ENCODE measurements around the gene FGF18.

FGF18 gene

DNA sequence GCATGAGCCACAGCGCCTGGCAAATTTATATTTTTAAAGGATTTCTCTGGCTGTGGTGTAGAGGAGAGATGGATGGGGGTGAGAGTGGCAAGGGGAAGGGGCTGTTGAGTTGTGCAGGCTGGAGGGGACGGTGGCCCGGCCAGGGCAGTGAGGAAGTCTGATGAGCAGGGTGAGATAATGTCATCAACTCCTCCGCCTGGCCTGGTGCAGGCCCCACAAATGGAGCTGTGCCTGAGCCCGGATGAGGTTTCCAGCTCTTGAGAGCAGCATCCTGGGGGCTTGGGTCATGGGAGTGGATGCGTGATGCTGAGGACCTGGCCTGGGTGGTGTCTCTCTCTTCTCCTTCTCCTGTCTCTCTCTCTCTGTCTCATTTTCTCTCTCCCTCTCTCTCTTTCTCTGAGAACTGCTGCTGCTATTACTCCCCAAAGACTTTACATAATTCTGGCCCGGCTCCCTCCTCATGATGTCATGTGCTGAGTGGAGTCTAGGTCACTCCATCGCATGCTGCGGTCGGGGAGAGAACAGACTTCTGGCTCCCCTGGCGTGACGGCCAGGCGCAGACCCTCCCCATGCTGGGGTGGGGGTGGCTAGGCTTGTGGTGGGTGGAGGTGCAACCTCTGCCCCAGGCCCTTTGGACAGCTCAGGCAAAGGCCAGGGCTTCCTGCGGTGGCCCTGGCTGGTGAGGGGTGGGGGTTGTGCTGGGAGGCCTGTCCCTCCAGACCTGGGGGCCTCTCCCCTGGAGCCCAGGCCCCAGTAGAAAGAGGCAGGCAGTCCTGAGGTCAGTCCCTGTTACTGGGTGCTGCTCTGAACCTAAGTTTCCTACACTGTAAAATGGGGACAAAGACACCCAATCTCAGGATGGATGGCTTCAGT, 26.4 kb downstream of the FGF18 start:
- Histone ChIP-seq H3K9ac (no peak overlapping the region), H3K79me2 (ENCODE audit: insufficient read depth, low read depth) (no peaks in the 10 kb centered on the region), H2AFZ (ENCODE audit: low read depth) (no peak overlapping the region), H3K4me1 (ENCODE audit: low read depth, poor library complexity, severe bottlenecking) (no peaks in the 10 kb centered on the region), H3K4me2 (no peak overlapping the region), H3K4me3 (IDR thresholded peaks at IDR 0.05; ENCODE audit: insufficient read depth, low read depth, low read length) (no peak overlapping the region), H3K27me3 (ENCODE audit: insufficient read depth, low read depth) (no peaks in the 10 kb centered on the region), H4K20me1 (ENCODE audit: insufficient read depth) (no peaks in the 10 kb centered on the region), H3K27ac (no peak overlapping the region), H3K36me3 (ENCODE audit: insufficient read depth) (no peaks in the 10 kb centered on the region)
- TF ChIP-seq, protein P1, sequence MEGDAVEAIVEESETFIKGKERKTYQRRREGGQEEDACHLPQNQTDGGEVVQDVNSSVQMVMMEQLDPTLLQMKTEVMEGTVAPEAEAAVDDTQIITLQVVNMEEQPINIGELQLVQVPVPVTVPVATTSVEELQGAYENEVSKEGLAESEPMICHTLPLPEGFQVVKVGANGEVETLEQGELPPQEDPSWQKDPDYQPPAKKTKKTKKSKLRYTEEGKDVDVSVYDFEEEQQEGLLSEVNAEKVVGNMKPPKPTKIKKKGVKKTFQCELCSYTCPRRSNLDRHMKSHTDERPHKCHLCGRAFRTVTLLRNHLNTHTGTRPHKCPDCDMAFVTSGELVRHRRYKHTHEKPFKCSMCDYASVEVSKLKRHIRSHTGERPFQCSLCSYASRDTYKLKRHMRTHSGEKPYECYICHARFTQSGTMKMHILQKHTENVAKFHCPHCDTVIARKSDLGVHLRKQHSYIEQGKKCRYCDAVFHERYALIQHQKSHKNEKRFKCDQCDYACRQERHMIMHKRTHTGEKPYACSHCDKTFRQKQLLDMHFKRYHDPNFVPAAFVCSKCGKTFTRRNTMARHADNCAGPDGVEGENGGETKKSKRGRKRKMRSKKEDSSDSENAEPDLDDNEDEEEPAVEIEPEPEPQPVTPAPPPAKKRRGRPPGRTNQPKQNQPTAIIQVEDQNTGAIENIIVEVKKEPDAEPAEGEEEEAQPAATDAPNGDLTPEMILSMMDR (conservative IDR thresholded peaks at IDR 0.05; ENCODE audit: low read depth, low read length), result no peak

DNA sequence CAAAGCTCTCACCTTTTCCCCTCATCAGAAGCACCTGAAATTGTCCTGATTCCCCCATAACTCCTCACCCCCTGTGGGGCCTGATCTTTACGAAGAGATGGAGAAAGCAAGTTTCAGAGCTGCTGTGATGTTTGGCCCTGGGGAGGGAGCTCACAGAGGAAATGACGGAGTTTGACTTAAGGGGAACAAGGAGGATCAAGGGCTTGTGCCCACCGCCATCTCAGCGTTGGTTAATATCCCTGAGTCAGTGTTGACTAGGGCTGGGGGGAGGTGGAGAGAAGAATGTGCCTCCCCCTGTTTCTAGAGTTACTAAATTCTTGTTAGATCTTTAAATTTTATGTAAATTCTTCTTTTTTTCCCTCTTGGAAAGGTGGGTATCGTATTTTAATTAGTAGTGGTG, 27.8 kb downstream of the FGF18 start:
- H2AFZ ChIP-seq (ENCODE audit: low read depth), result no peak overlapping the region
- no peaks in the 10 kb centered on the region for H3K27me3 ChIP-seq (ENCODE audit: insufficient read depth, low read depth)
- H3K4me1 ChIP-seq (ENCODE audit: low read depth, poor library complexity, severe bottlenecking), result no peaks in the 10 kb centered on the region
- H3K27ac ChIP-seq, result no peak overlapping the region
- no peaks in the 10 kb centered on the region for H4K20me1 ChIP-seq (ENCODE audit: insufficient read depth)
- H3K36me3 ChIP-seq (ENCODE audit: insufficient read depth), result no peaks in the 10 kb centered on the region
- H3K4me2 ChIP-seq, result no peak overlapping the region
- H3K79me2 ChIP-seq (ENCODE audit: insufficient read depth, low read depth), result no peaks in the 10 kb centered on the region
- H3K9ac ChIP-seq, result no peak overlapping the region
- TF ChIP-seq, protein P1 (conservative IDR thresholded peaks at IDR 0.05; ENCODE audit: low read depth, low read length), result no peak
- no peak overlapping the region for H3K4me3 ChIP-seq (IDR thresholded peaks at IDR 0.05; ENCODE audit: insufficient read depth, low read depth, low read length)

DNA sequence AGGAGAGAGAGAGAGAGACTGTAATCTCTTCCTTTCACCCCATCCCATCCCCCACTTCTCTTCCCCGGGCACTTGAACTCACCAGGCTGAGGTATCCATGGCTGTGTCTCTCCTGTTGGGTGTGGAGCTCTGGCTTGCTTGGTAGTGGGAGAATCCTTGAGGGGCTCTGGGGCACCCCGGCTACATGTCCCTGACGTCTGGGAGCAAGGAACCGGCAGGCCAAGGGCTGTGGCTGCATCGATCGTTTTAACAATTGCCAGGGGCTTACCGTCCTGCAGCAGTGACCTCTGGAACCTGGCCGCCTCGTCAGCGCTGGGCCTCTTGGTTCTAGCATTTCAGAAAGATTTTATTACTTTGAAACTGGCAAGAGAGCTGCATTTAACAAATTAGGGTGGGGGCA, 30.0 kb downstream of the FGF18 start:
- TF ChIP-seq, protein P1 (conservative IDR thresholded peaks at IDR 0.05; ENCODE audit: low read depth, low read length), result no peak
- H3K9ac ChIP-seq, result no peak overlapping the region
- H3K4me2 ChIP-seq, result no peak overlapping the region

DNA sequence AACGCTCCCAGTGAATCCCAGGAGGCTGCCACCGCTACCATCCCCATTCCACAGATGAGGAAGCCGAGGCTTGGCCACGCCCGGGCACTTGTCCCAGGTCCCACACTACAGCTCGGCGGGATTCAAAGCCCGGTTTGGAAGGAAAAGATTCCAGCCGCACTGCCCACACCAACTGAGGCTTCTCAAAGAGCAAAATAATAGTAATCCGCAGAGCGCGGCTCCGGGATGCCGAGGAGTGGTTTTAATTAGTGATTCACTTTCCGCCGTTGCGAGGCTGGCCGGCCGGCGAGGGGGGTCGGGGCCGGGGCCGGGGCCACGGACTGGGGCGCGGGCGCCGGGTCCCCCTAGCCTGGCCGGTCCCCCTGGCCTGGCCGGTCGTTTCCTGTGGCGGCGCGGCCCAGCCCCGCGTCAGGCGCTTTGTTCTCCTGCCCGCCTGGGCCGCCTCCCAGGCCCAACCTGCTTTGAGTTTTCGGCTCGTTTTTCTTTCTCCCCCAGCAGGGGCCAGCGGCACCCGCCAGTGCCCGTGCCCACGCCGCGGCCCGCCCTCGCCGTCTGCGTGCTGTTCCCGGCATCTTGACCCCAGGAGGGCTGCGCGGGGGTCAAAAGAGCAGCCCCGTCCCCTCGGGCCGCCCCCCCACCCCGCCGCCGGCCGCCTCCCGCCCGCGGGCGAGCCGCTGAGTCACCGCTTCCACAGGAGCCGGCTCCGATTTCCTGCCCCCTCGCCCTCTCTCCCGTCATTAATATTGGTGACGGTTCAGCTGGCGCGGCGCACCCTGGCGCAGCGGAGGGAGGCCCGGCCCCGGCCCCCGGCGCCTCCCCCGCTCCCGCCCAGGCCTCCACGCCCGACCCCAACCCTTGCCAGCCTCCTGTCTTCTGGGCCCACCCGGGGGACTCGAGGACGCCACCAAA, 31.2 kb downstream of the FGF18 start:
- Histone ChIP-seq H3K79me2 (ENCODE audit: insufficient read depth, low read depth) (no peaks in the 10 kb centered on the region), H3K36me3 (ENCODE audit: insufficient read depth) (no peaks in the 10 kb centered on the region), H4K20me1 (ENCODE audit: insufficient read depth) (no peaks in the 10 kb centered on the region), H3K4me3 (IDR thresholded peaks at IDR 0.05; ENCODE audit: insufficient read depth, low read depth, low read length) (no peak overlapping the region), H3K4me1 (ENCODE audit: low read depth, poor library complexity, severe bottlenecking) (no peaks in the 10 kb centered on the region), H2AFZ (ENCODE audit: low read depth) (no peak overlapping the region), H3K27me3 (ENCODE audit: insufficient read depth, low read depth) (no peaks in the 10 kb centered on the region), H3K9ac (no peak overlapping the region), H3K4me2 (no peak overlapping the region), H3K27ac (no peak overlapping the region)
- TF ChIP-seq, protein P1 (conservative IDR thresholded peaks at IDR 0.05; ENCODE audit: low read depth, low read length), result no peak

More for the DNA sequence above, 30.0 kb downstream of the FGF18 start:
- Histone ChIP-seq H3K27me3 (ENCODE audit: insufficient read depth, low read depth) (no peaks in the 10 kb centered on the region), H2AFZ (ENCODE audit: low read depth) (no peak overlapping the region), H4K20me1 (ENCODE audit: insufficient read depth) (no peaks in the 10 kb centered on the region), H3K4me1 (ENCODE audit: low read depth, poor library complexity, severe bottlenecking) (no peaks in the 10 kb centered on the region), H3K36me3 (ENCODE audit: insufficient read depth) (no peaks in the 10 kb centered on the region), H3K79me2 (ENCODE audit: insufficient read depth, low read depth) (no peaks in the 10 kb centered on the region), H3K27ac (no peak overlapping the region), H3K4me3 (IDR thresholded peaks at IDR 0.05; ENCODE audit: insufficient read depth, low read depth, low read length) (no peak overlapping the region)

Data from KMS-11 (cell line).